SK-N-SH treated with all-trans-retinoic acid at 6 μM for 48 hours (cell line): ENCODE measurements around the gene PDZD2.

Experiments
- ATAC-seq: fragments of 200-7000 bp; cut with Tn5 transposase; 3 replicates; pipeline ENCODE4 v1.9.1; 2020; ENCODE audit warnings: mild to moderate bottlenecking, moderate library complexity
- ARNTL ChIP-seq: fragments of 450-650 bp; formaldehyde crosslinking; IDR thresholded peaks from 2 replicates; pipeline ENCODE4 v1.5.0; 2020; ENCODE audit warnings: low read depth, mild to moderate bottlenecking, moderate library complexity, borderline replicate concordance
- BACH2 ChIP-seq: fragments of 250-450 bp; sonication (Bioruptor Pico); IDR thresholded peaks from 2 replicates; pipeline ENCODE4 v1.9.0; 2021; ENCODE audit warnings: mild to moderate bottlenecking, borderline replicate concordance
- CSDC2 ChIP-seq: fragments of 250-450 bp; sonication (Bioruptor Pico); IDR thresholded peaks from 2 replicates; pipeline ENCODE4 v1.5.0; 2020; ENCODE audit warnings: mild to moderate bottlenecking, moderate library complexity
- CSRNP3 ChIP-seq: fragments of 250-450 bp; sonication (Bioruptor Pico); IDR thresholded peaks from 2 replicates; pipeline ENCODE4 v1.5.1; 2021; ENCODE audit warnings: mild to moderate bottlenecking, moderate library complexity
- ESRRG ChIP-seq: fragments of 250-450 bp; sonication (Bioruptor Pico); IDR thresholded peaks from 2 replicates; pipeline ENCODE4 v1.6.1; 2021; ENCODE audit warnings: mild to moderate bottlenecking
- GLIS3 ChIP-seq: fragments of 250-450 bp; sonication (Bioruptor Pico); IDR thresholded peaks from 2 replicates; pipeline ENCODE4 v1.5.0; 2020; ENCODE audit warnings: mild to moderate bottlenecking, moderate library complexity
- ISL1 ChIP-seq: fragments of 250-450 bp; sonication (Bioruptor Pico); IDR thresholded peaks from 2 replicates; pipeline ENCODE4 v2.1.2; 2022; ENCODE audit warnings: mild to moderate bottlenecking, moderate library complexity
- OSR1 ChIP-seq: fragments of 250-450 bp; sonication (Bioruptor Pico); IDR thresholded peaks from 2 replicates; pipeline ENCODE4 v1.8.0; 2022; ENCODE audit warnings: moderate library complexity, mild to moderate bottlenecking, inconsistent platforms
- POU6F1 ChIP-seq: fragments of 250-450 bp; sonication (Bioruptor Pico); IDR thresholded peaks from 2 replicates; pipeline ENCODE4 v1.8.0; 2021; ENCODE audit warnings: low read depth, mild to moderate bottlenecking, moderate library complexity, borderline replicate concordance
- PPARA ChIP-seq: fragments of 250-450 bp; sonication (Bioruptor Pico); IDR thresholded peaks from 2 replicates; pipeline ENCODE4 v1.5.0; 2020; ENCODE audit warnings: mild to moderate bottlenecking, borderline replicate concordance
- RARB ChIP-seq: fragments of 250-450 bp; sonication (Bioruptor Pico); IDR thresholded peaks from 2 replicates; pipeline ENCODE4 v1.8.0; 2021; ENCODE audit warnings: mild to moderate bottlenecking, moderate library complexity
- SNAI2 ChIP-seq: fragments of 250-450 bp; sonication (Bioruptor Pico); IDR thresholded peaks from 2 replicates; pipeline ENCODE4 v1.5.0; 2020; ENCODE audit warnings: mild to moderate bottlenecking, moderate library complexity
- TCF4 ChIP-seq: fragments of 250-450 bp; sonication (Bioruptor Pico); IDR thresholded peaks from 2 replicates; pipeline ENCODE4 v1.8.0; 2021; ENCODE audit warnings: mild to moderate bottlenecking, moderate library complexity, borderline replicate concordance
- TOX ChIP-seq: fragments of 250-450 bp; sonication (Bioruptor Pico); IDR thresholded peaks from 2 replicates; pipeline ENCODE4 v1.8.0; 2021; ENCODE audit warnings: mild to moderate bottlenecking, moderate library complexity, borderline replicate concordance
- TSHZ2 ChIP-seq: fragments of 250-450 bp; sonication (Bioruptor Pico); IDR thresholded peaks from 2 replicates; pipeline ENCODE4 v1.5.0; 2020; ENCODE audit warnings: mild to moderate bottlenecking, moderate library complexity
- ZC3H10 ChIP-seq: fragments of 250-450 bp; sonication (Bioruptor Pico); IDR thresholded peaks from 2 replicates; pipeline ENCODE4 v1.5.1; 2021; ENCODE audit warnings: mild to moderate bottlenecking, moderate library complexity
- ZFP3 ChIP-seq: fragments of 250-450 bp; sonication (Bioruptor Pico); IDR thresholded peaks from 2 replicates; pipeline ENCODE4 v1.5.0; 2020; ENCODE audit warnings: mild to moderate bottlenecking, moderate library complexity
- ZFP30 ChIP-seq: fragments of 450-650 bp; formaldehyde crosslinking; IDR thresholded peaks from 2 replicates; pipeline ENCODE4 v1.5.0; 2022; ENCODE audit warnings: mild to moderate bottlenecking, moderate library complexity
- ZNF565 ChIP-seq: fragments of 450-650 bp; formaldehyde crosslinking; conservative IDR thresholded peaks from 2 replicates; pipeline ENCODE4 v1.5.0; 2020; ENCODE audit warnings: low read depth, mild to moderate bottlenecking, moderate library complexity
- ZNF70 ChIP-seq: fragments of 450-650 bp; formaldehyde crosslinking; IDR thresholded peaks from 2 replicates; pipeline ENCODE4 v1.5.0; 2020; ENCODE audit warnings: mild to moderate bottlenecking, moderate library complexity
- TF ChIP-seq, protein P1 (sequence below): fragments of 250-450 bp; sonication (Bioruptor Pico); IDR thresholded peaks from 2 replicates; pipeline ENCODE4 v1.8.0; 2020; ENCODE audit warnings: mild to moderate bottlenecking, moderate library complexity, borderline replicate concordance

PDZD2 gene

DNA sequence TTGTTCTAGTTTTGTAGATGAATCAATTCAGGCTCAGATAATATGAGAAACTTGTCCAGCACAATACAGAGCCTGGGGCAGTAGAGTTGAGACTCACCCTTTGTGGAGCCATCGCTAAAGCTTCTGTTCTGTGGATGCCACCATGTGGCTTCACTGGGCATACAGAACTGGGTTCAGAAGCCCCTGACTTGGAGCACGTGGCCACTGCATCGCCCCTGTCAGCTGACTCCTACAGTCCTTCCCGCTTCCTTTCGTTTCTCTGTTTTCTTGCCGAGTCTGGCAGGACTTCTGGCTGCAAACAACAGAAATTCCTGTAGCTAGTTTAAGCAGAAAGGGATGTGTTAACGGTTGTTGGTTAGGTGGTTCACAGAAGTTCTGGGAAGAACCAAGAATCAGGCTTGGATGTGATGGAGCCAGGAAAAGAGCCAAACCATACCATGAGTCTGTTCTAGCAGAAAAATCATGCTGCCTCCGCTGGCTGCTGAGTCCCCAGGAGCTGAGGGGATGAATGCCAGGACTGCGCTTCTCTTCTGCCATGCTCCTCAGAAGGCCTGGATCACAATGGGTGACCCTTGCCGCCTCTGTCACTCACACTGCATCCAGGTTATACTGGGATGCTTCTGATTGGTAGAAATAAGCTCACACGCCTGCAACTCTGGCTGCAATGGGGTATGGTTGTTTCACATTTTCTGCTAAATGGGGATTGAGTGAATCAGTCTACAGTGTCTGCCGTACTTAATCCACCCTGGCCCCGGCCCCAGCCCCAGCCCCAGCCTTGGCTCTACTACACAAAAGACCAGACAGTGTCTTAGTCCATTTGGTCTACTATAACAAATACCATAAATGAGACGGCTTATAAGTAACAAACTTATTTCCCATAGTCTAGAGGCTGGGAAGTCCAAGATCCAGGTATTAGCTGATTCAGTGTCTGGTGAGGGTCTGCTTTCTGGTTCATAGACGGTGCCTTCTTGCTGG, 272.6 kb downstream of the PDZD2 start:
- ATAC-seq = no peak
- TF ChIP-seq PPARA = no peak
- no peak for TF ChIP-seq ISL1 (CRISPR knock-in tag)
- TF ChIP-seq TOX (CRISPR knock-in tag) = no peak
- no peak for TF ChIP-seq ZNF70 (CRISPR knock-in tag)
- no peak for TF ChIP-seq ZNF565 (CRISPR knock-in tag)
- no peak for TF ChIP-seq POU6F1 (CRISPR knock-in tag)
- no peak for TF ChIP-seq BACH2 (CRISPR knock-in tag)
- TF ChIP-seq OSR1 (CRISPR knock-in tag) = no peak
- no peak for TF ChIP-seq SNAI2 (CRISPR knock-in tag)
- TF ChIP-seq CSRNP3 (CRISPR knock-in tag) = no peak
- TF ChIP-seq TCF4 (CRISPR knock-in tag) = no peak
- TF ChIP-seq ZFP3 (CRISPR knock-in tag) = no peak
- TF ChIP-seq ARNTL (CRISPR knock-in tag) = no peak
- TF ChIP-seq ZC3H10 (CRISPR knock-in tag) = no peak
- TF ChIP-seq, protein P1, sequence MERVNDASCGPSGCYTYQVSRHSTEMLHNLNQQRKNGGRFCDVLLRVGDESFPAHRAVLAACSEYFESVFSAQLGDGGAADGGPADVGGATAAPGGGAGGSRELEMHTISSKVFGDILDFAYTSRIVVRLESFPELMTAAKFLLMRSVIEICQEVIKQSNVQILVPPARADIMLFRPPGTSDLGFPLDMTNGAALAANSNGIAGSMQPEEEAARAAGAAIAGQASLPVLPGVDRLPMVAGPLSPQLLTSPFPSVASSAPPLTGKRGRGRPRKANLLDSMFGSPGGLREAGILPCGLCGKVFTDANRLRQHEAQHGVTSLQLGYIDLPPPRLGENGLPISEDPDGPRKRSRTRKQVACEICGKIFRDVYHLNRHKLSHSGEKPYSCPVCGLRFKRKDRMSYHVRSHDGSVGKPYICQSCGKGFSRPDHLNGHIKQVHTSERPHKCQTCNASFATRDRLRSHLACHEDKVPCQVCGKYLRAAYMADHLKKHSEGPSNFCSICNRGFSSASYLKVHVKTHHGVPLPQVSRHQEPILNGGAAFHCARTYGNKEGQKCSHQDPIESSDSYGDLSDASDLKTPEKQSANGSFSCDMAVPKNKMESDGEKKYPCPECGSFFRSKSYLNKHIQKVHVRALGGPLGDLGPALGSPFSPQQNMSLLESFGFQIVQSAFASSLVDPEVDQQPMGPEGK = no peak

- TF ChIP-seq OSR1 (CRISPR knock-in tag) = no peak
- TF ChIP-seq GLIS3 = no peak
- TF ChIP-seq RARB (CRISPR knock-in tag) = no peak
- TF ChIP-seq TOX (CRISPR knock-in tag) = no peak
- TF ChIP-seq ZFP30 (CRISPR knock-in tag) = no peak
- no peak for TF ChIP-seq CSDC2 (CRISPR knock-in tag)
- TF ChIP-seq ESRRG (CRISPR knock-in tag) = no peak
- no peak for TF ChIP-seq ISL1 (CRISPR knock-in tag)
- no peak for TF ChIP-seq ZNF565 (CRISPR knock-in tag)
- TF ChIP-seq ZC3H10 (CRISPR knock-in tag) = no peak
- no peak for TF ChIP-seq TSHZ2 (CRISPR knock-in tag)
- no peak for ATAC-seq
These were observed 274.9 kb downstream of the PDZD2 start for GRCh38 chr5:31913808-31914207.

DNA sequence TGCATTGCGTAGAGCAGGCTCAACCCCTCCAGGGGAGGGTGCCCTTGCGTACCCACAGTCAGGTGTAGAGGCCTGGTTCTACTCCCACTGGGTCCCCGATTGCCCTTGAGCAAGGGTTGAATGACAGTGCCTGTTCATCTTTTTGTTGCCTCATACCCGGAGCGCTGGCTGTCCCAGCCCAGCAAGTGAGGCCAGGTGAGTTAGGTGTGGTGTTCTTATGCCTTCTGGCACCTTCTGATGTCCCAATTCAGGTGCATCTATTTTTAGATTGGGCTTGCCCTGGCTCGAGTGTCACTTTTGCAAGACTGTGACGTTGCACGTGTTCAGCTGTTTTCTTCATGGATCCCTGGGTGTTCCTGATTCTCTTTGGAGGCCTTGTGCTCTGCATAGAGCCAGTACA, 277.4 kb downstream of the PDZD2 start:
- TF ChIP-seq OSR1 (CRISPR knock-in tag) (no peak), SNAI2 (CRISPR knock-in tag) (no peak)
- ATAC-seq = no peak
